Measurements from ENCODE around the gene C8G.
A peak's percentile ranks its signal among the peaks of the same experiment; 100 is the strongest.

C8G gene

DNA sequence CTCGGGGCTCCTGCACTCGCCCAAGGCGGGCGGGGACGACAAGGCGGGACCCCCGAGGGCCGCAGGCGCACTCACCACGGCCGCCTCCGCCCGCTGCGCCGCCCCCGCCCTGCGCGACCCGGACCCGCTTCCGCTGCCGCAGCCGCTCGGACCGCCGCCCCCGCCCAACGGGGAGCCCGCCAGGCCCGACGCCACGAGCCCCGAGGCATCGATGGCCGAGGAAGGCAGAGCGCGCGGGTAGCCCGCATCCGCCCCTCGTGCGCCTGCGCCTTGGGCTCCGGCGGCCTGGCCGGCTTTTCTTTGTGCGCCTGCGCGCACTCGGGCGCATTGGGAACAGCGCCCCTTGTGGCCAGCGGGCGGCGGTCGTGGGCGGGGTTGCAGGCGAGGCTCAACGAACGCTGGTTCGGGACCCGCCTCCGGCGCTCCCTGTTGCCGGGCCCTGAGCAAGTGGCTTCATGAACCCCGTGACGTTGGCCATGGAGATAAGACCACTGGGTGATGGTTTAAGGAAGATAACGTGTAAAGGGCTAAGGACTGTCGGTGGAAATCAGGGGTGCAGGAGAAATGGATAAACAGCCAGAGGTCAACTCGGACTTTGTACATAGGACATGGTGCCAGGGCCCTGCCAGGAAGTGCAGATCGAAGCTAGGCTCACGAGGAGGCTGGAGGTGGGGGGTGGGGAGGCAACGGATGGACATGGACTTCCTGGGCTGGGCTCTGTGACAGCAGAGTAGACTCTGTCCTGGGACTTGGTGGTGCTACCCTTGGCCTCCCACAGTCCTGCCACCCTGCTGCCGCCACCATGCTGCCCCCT lies at the start of gene C8G, which contains the start of gene FBXW5:
TSS of gene C8G (plus strand) at position 725 of the 814 bp plus-strand sequence. CDS start at position 803, 78 bp downstream.
TSS of gene FBXW5 (minus strand) at position 220 of the 814 bp plus-strand sequence. CDS start 655 bp downstream, outside the sequence.
- DNase-seq (ENCODE audit: low spot score), result peak; percentile 87

DNA sequence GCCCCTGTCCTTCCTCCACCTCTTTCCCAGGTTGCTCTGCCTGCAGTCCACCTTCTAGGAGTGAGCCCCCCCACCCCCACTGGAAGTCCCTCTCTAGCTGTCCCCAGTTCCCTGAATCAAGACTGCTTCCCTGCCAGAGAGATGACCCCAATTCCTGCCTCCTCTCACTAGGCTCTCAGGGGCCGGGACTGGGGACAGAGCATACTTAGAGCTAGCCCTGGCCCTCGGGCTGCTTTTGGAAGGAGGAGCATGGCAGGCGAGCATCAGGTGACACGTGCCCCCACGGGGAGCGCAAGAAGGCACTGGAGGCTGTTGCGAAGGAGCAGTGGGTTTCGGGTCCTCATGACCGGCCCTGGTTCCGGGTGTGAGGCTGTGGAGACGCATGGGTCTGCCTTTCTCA lies 49.0 kb upstream of the C8G start:
- no peak for DNase-seq (ENCODE audit: low spot score)

DNA sequence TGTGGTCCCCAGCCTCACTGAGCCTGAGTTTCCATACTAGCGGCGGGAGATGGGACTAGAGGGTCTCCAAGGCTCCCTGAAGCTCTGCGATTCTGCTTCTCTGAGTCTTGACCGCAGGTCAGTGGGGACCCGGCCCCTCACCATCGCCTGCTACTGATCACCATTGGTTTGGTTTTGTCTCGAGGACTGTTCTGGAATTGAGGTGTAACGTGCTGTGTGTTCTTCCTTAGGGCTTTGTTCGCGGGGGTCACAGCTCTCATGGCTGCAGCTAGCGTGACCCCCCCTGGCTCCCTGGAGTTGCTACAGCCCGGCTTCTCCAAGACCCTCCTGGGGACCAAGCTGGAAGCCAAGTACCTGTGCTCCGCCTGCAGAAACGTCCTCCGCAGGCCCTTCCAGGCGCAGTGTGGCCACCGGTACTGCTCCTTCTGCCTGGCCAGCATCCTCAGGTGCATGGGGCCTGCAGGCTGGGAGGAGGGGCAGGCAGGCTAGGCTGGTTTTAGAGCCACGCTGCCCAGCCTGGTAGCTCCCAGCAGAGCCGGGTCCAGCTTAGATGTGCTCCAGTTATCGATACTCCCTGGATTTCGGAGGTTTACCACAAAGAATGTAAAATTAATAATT lies 46.5 kb upstream of the C8G start:
- no peak for DNase-seq (ENCODE audit: low spot score)

DNA sequence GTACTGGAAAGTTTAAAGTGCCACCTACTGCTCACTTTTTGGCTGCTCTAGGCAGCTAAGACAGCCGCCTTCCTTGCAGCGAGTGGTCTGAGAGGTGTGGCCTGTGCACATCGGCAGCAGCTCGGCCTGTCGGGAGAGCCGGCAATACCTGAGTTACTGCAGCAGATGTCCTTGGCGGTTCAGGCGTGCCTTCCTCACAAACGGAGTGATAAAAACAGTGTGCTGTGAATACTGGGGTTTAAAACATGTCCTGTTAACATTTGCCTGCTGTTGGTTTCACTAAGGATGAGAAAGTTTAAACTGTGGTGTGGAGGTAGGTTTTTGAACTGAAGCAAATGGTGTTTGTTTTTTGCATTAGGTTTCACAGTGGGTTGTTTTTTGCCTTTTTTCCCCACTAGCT lies 45.8 kb upstream of the C8G start:
- peak; percentile 21 for DNase-seq (ENCODE audit: low spot score)

DNA sequence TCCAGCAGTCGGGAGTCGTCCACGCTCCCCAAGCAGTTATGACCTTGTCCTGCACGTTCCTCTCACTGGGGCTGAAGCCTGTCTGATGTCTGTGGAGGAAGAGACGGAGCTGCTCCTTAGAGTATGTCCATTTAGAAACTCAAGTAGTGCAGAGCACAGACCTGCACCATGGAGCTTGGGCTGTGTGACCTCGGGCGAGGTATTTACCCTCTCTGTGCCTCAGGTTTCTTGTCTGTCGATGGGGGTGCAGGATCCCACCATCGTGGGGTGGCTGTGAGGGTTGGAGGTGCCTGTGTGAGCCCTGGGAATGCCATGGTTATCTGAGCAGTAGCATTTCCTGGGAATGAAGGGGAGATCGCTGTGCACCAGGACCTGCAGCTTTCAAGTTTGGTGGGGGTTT lies 44.5 kb upstream of the C8G start:
- DNase-seq (ENCODE audit: low spot score), result no peak

DNA sequence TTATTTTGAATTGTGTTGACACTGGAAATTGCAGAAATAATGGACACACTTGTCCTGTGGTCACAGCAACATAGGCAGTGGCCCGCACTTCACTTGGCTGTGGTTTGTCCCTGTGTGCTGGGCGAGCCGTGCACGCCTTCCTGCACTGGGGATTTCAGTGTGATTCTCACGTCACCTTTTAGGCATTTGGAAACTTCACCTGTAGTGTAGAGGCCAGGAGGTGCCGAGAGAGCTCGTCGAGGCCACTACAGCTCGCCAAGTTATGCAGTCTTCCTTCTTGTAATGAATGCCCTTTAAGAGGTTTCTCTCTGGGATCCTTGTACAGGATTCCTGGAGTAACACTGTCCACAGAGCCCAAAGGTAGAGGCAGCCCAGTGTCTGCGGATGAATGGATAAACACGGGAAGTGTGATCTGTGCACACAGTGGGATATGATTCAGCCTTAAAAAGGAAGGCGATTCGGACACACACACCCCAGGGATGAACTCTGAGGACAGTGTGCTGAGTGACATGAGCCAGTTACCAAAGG lies 44.0 kb upstream of the C8G start:
- DNase-seq (ENCODE audit: low spot score), result no peak

DNA sequence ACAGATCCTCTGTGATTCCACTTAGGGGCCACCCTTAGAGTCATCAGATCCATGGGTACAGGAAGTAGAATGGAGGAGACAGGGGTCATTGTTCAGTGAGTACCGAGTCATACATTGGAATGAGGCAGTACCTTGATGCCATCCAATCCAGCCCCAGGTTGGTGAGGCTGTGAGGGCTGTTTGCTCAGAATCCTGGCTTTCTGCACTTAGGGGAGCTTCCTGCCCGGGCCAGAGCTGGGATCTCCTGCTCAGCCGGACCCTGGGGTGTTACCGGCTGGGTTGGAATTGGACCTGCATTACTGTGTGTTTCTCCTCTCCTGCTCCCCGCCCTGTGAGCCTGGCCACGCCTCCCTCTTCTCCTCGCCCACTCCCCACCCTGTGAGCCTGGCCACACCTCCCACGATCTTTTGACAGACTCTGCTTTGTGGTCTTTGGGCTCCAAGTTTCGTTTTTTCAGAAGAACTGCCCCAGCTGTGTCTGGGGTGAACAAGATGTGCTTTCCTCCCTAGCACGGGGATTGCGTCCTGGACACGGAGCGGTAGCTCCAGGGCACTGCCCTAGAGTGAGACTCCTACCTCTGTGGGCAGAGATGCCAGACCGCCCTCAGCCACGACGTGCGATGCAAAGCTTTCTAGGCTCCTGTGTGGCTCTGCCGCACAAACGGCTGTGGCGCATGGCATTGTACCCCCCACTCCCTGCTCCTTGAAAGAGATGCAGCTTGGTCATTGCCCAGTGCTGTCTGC lies 43.4 kb upstream of the C8G start:
- DNase-seq (ENCODE audit: low spot score), result no peak

DNA sequence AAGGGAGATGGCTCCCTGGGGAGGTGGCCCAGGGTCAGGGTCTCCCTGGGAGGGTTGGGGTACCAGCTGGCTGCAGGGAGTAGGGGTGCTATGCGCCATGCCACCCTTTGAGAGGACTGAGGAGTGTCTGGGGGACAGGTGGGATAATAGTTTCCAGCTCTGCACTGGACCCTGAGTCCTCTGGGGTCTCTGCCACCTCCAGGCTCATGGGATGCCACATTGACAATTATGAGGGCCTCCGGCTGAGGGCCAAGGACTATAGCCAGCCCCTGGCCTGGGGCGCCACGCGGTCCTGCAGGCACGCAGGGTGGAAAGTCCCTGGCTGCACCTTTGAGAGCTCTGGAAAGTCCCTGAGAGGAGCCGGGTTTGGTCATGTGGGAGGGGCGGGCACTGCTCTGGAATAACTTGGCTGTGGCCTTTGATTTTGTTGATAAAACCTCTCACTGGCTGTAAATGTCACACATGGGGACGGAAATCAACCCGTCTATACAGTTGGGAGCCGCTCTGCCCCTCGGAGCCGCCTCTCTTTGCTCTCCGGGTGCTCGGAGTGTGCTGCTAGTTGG lies 42.7 kb upstream of the C8G start:
- DNase-seq (ENCODE audit: low spot score), result no peak

DNA sequence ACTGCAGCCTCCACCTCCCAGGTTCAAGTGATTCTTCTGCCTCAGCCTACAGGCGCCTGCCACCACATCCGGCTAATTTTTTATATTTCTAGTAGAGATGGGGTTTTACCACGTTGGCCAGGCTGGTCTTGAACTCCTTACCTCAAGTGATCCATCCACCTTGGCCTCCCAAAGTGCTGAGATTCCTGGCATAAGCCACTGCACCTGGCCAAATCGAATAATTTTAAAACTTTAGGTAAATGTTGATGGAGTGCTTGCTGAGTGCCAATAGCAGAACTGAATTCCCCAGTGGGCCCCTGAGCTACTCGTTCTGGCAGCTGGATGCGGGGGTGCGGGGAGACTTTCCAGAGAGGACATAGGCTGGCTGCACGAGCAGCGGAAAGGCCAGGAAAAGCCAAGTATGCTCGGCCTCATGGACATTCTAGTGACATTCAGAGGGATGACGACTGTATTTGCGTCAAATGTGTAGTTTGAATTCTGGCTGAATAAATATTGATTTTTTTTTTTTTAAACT lies 41.9 kb upstream of the C8G start:
- no peak for DNase-seq (ENCODE audit: low spot score)

DNA sequence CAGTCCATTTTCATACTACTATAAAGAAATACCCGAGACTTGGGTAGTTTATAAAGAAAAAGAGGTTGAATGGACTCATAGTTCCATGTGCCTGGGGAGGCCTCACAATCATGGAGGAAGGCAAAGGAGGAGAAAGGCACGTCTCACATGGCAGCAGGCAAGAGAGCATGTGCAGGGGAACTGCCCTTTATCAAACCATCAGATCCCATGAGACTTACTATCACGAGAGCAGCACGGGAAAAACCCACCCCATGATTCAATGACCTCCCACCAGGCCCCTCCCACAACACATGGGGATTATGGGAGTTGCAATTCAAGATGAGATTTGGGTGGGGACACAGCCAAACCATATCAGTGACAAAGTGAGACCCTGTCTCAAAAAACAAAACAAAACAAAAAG lies 38.8 kb upstream of the C8G start:
- no peak for DNase-seq (ENCODE audit: low spot score)

DNA sequence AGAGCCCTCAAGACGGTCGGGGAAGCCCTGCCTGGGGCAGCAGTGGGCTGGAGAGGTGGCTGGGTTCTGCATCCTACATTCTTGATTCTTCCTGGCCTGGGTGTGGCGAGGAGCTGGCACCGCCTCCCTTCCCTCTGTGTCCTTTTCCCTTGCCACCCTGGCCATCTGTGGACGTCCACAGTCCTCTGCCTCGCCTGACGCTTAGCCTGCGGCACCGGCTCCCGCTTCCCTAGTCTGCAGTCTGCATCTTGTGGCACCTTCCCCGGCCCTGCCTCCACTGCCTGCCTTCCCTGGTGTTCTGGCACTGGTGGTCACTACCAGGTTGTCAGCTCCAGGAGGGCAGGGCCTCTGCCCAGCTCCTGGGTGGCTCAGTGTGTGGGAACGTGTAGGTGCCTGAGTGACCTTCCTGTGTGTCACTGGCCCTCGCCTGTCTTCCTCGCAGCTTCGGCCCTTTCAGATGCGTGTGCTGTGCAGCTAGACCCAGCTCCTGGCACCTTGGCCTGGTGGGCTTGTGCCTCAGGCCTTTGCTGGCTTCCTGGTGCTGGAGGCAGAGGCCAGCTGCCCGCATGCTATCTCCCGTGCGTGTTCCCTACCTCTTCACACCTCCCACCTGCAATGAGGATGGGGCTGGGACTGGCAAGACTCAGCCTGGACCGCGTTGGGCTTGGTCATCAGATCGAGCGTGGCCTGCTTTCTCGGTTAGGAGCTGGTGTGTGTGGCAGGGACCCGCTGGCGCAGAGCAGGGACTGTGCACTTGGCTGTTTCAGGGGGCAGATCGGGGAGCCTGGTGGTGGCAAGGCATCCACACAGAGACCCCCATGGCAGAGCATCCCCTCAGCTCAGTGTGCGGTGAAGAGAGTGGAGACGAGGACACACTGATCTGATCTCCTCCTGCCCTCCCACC lies 37.8 kb upstream of the C8G start:
- peak; percentile 50 for DNase-seq (ENCODE audit: low spot score)

DNA sequence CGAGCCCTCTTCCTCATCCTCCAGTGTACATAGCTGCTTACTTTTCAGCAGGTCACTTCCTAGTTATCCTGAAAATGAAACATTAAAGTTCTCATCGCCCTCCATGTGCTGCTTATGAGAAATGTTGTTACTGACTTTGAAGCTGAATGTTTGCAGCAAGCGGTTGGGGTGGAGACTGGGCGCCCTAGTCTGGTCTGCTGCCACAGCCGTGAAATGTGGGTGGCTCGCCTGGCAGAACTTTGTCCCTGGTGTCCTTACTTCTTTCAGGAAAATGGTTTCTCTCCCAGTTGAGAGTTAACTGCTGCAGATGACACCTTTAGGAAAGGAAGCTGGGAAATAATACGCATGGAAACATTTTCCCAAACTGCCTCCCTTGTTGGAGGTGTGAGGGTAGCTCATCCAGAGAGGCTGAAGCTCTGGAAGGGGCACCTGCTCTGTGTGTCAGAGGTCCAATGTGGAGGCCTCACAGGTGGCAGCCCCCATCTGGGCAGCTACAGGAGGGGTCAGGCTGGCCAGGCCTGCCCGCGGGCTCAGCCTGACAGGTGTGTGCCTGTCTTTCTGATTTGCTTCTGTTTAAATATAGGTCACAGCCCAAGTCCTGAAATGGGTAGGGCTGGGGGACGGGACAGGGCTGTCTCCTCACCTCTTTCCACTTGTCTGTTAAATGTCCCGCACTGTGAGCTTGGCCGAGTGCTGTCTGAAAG lies 34.7 kb upstream of the C8G start:
- DNase-seq (ENCODE audit: low spot score), result no peak

DNA sequence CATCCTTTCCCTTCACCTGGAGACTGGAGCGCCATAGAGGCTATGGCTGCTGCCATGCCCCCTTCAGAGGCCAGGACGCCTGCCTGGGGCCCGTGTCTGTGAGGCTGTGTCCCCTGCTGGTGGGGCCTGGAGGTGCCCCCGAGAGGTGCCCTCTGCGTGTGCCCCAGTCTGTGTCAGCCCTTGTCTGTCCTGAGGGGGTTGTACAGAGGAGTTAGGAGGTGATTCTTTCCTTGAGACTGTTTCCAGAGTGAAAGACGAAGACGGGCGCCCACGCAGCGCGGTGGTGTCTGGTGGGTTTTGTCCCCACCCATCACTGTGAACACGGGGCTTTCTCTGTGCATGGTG lies 34.2 kb upstream of the C8G start:
- no peak for DNase-seq (ENCODE audit: low spot score)

DNA sequence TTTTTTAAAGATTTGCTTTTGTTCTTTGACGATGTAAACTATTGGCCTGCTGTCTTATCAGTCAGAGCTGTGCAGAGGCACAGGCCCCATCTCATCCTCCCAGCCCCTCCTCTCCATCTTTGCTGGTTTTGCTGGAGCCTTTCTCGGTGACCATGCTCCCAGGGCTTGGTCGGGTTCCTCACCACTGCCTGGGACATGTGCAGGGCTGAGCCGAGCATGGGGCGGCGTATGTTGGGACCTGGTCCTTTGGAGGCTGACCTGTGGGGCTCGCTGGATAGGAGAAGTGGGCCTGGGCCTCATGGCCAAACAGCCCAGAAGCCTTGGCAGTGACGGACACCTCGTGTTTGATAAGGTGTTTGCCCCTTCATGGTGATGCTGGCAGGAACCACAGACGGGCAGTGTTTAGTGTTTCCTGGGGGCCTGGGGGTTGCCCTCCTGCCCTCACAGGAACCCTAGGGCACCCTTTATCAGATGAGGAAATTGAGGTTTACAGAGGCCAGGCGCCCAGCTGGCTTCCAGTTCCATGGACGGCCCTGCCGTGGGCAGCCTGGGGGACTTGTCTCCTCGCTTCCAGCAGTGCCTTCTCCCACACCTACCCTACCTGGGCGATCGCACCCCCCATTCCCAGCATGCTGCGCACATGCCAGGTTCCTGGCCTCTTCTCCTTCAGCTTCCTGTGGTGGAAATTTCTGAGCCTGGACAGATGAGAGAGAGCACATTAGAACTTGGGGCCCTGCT lies 31.2 kb upstream of the C8G start:
- DNase-seq (ENCODE audit: low spot score), result no peak

DNA sequence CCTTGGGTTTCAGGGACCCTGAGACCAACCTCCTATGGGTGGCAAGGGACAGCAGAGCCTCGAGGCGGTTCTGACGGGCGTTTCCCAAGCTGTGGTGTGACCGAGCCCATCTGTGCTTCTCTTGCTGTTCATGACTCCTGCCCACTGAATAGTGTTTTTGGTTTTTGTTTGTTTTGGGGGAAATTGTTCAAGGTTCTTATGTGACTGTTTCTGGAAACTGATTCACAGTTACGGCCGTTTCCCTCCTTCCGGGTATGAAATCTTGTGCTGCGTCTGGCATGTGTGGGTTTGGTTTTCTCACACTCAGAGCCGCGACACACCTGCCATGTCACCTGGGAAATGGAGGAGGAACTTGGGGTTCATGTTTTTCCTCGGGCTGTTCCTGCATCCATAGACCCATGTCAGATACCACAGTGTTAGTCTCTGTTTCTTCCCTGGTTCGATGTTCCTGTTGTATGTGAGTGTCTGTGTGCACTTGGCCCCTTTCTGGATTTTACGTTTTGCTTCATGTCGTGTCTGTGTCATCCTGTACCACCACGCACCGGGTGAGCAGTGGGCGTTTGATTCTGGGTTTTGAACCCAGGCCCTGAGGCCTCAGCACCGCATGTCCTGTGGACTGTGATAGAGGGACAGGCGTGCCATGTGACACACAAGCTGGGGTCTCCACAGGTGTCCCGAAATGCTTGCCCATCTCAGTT lies 29.3 kb upstream of the C8G start:
- no peak for DNase-seq (ENCODE audit: low spot score)

DNA sequence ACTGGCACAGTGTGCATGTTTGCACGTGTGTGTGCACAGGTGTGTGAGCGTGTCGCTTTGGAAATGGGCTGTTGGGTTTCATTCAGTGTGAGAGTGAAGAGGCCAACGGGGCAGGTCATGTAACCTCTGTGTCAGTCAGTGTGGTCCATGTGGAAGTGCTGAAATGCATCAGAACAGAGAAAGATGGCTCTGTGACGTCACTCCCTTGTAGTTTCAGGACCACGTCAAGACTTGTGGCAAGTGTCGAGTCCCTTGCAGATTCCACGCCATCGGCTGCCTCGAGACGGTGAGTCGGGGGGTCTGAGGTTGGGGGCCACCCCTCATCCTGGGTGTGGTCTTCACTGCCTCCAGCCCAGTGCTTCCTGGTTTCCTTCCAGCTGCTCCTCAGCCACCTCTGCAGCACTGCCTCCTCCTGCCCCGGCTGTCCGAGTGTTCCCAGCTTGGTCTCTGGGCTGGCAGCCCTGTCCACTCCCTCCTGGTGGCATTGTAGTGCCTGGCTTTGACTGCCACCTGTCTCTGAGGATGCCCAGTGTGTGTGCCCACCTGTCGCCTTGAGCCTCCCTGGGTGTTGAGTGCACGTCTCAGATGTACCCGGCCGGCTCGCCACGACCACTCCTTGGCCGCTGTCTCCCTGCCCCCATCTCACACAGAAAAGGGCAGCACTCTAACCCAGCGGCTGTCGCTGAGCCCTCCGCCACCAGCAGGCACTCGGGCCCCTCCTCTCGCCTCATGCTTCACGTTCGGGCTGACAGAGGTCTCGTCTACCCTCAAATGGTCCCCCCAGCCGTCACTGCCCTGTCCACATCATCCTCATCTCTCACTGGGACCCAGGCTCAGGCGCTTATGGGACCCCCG lies 28.5 kb upstream of the C8G start:
- peak; percentile 44 for DNase-seq (ENCODE audit: low spot score)

DNA sequence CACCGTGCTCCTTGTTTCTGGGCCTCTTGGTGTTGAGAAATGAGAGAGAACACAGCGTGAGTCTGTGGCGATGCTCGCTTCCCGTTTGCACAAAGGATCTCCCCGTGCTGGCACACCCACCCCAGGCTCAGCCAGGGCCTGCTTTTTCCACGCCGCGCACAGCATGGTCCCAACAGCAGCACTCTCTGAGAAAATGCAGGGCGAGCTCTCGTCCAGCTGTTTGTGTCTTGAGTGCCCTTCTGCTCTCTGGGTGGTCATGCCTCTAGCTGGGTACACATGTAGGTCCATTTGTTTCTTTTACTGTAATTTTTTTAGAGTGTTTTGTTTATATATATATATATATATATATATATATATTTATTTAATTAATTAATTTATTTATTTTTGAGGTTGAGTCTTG lies 27.1 kb upstream of the C8G start:
- no peak for DNase-seq (ENCODE audit: low spot score)

DNA sequence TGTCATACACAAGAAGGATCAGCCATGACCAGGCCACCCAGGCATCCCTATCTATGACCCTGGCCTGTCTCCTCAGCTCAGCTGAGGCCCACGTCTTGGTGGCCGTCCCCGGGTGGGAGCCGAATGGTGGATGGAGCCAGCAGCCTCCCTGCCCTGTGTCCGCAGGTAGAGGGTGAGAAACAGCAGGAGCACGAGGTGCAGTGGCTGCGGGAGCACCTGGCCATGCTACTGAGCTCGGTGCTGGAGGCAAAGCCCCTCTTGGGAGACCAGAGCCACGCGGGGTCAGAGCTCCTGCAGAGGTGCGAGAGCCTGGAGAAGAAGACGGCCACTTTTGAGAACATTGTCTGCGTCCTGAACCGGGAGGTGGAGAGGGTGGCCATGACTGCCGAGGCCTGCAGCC lies 25.0 kb upstream of the C8G start:
- no peak for DNase-seq (ENCODE audit: low spot score)

All from cerebellar cortex (tissue), 1 donor.